Caco-2 (cell line): ENCODE data around the gene NLGN4Y. TPM values are rescaled to one million over a fixed set of nuclear protein-coding genes. Genes with fewer than 3 reads are reported as not detected.

ENCODE experiments used
- Bru-seq: library from RNA; stranded (reverse); fragments of 400-500 nt; gene quantifications from one replicate; lab custom pipeline; 2021; lab: Mats Ljungman, UMichigan
- BruChase-seq, 2 experiments: library from RNA; stranded (reverse); fragments of 400-500 nt; gene quantifications; one replicate each; lab custom pipeline; 2021; lab: Mats Ljungman, UMichigan
- BruUV-seq: library from RNA; stranded (reverse); fragments of 400-500 nt; replicated peaks from 2 replicates; lab custom pipeline; 2021; lab: Mats Ljungman, UMichigan
- CTCF ChIA-PET: fragments of 300-600 bp; sonication (Branson Sonifier 250); formaldehyde crosslinking; loops from one replicate; lab custom pipeline; 2022; ENCODE audit warnings: antibody characterized with exemption; lab: Charles Lee
- POLR2A ChIA-PET: fragments of 300-600 bp; sonication (Branson Sonifier 250); formaldehyde crosslinking; loops from one replicate; lab custom pipeline; 2022; ENCODE audit warnings: antibody characterized with exemption; lab: Charles Lee
- DNase-seq, 2 experiments: peaks; one replicate each; pipeline versions ENCODE4 v3.0.0 to v3.0.0-alpha.2; 2020 to 2022
- H3K27me3 ChIP-seq: replicated peaks from 2 replicates; pipeline ENCODE4 v1.6.0; 2011; ENCODE audit warnings: low read length; ENCODE audit not compliant: control insufficient read depth, insufficient read depth
- H3K36me3 ChIP-seq: 2 replicates; pipeline ENCODE4 v1.5.1; 2011; ENCODE audit warnings: low read length; ENCODE audit not compliant: control insufficient read depth, insufficient read depth
- H3K4me1 ChIP-seq: fragments of 250-450 bp; sonication (Bioruptor Pico); 2 replicates; pipeline ENCODE4 v1.5.1; 2020; ENCODE audit warnings: mild to moderate bottlenecking
- H3K4me3 ChIP-seq: 2 replicates; pipeline ENCODE4 v1.5.1; 2011; ENCODE audit warnings: low read depth, mild to moderate bottlenecking, control low read depth, low read length
- H3K9me3 ChIP-seq: fragments of 250-450 bp; sonication (Bioruptor Pico); 2 replicates; pipeline ENCODE4 v1.5.1; 2020; ENCODE audit warnings: mild to moderate bottlenecking, moderate library complexity
- H3K27ac Mint-ChIP-seq: one replicate; pipeline ENCODE4 v1.8.0; 2022; ENCODE audit warnings: mixed read lengths; ENCODE audit not compliant: unreplicated experiment
- H3K27me3 Mint-ChIP-seq: one replicate; pipeline ENCODE4 v1.8.0; 2022; ENCODE audit warnings: mixed read lengths; ENCODE audit not compliant: insufficient read depth, unreplicated experiment
- H3K36me3 Mint-ChIP-seq: one replicate; pipeline ENCODE4 v1.8.0; 2022; ENCODE audit warnings: mild to moderate bottlenecking, mixed read lengths; ENCODE audit not compliant: insufficient read depth, unreplicated experiment
- H3K4me1 Mint-ChIP-seq: one replicate; pipeline ENCODE4 v1.8.0; 2022; ENCODE audit warnings: low read depth, mixed read lengths; ENCODE audit not compliant: unreplicated experiment
- H3K4me3 Mint-ChIP-seq: one replicate; pipeline ENCODE4 v1.8.0; 2022; ENCODE audit warnings: mild to moderate bottlenecking, moderate library complexity, mixed read lengths; ENCODE audit not compliant: unreplicated experiment
- H3K9me3 Mint-ChIP-seq: one replicate; pipeline ENCODE4 v1.8.0; 2022; ENCODE audit warnings: mixed read lengths; ENCODE audit not compliant: unreplicated experiment
- CTCF ChIP-seq, 2 experiments: fragments of 200-600 bp in 1 of 2; IDR thresholded peaks; 1 replicate in 1 of 2; 2 replicates in 1 of 2; pipeline versions ENCODE4 v1.5.1 to v1.8.0; 2011 to 2022; ENCODE audit warnings: antibody characterized with exemption in 1 of 2, control low read depth in 1 of 2, inconsistent platforms in 1 of 2, low read depth in 1 of 2, low read length in 1 of 2, mild to moderate bottlenecking in 1 of 2, moderate library complexity in 1 of 2; ENCODE audit not compliant: insufficient read depth in 1 of 2, severe bottlenecking in 1 of 2, unreplicated experiment in 1 of 2
- intact Hi-C: fragments of 100-400 bp; cut with micrococcal nuclease; formaldehyde crosslinking; loops from one replicate; pipeline ENCODE4 v1.10.0; 2022; ENCODE audit not compliant: unreplicated experiment
- long read RNA-seq: library from polyadenylated mRNA; stranded (forward); transcript quantifications from one replicate; pipeline ENCODE4 v2.0.0, GENCODE V29; 2022
- total RNA-seq: library from RNA; stranded (reverse); gene quantifications from 2 replicates; pipeline ENCODE4 v1.2.3, GENCODE V29; 2022

NLGN4Y gene
- total RNA-seq (not detected in 2 replicates), Bru-seq, nascent RNA (not detected), BruChase-seq, experiment 1, labeled RNA remaining after a 2-hour chase (not detected), BruChase-seq, experiment 2, labeled RNA remaining after a 6-hour chase (not detected)
- long read RNA-seq = 0 reads

DNA sequence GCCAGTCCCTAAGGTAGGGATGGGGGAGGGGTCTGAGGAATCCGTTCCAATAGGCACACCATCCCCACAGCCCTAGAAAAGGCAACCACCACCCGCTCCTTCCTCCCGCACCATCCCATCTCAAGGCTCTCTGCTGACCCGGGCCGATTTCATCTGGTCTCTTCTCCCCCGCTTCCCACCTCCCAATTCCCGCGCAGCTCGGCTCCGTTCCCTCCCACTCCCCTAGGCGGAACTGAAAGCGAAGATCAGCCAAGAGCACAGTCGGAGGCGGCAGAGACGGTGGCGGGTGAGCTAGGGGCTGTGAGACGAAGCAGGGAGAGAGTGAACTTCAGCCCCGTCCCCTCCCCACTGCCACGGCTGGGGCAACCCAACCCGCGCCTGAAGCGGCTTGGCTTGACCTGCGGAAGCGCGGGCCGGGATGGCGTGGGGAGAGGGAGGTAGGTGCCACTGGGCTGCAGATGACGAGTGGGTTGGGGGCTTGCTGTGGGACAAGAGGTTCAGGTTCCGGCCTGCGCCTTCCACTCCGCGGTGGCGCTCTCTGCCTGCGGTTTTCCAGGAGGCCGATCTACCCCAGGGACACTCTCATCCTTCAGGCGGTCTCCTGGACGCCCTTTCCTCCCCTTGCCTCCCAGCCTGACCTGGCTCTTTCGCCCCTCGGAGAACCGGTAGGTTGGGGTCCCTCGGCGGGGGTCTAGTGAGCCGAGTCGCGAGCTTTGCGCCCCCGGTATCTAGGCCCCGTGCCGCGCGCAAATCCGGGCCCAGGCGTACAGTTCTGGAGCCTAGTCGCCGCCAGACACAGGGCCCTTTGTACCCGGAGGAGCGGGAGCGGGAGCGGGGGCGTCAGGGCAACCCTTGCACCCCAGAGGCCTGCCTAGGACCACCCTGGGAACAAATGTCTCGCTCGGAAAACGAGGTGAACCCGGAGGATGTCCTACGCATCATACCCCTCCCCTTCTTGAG, at the start of gene NLGN4Y:
Gene NLGN4Y, plus strand, starts transcription at position 258 of the 960 bp plus-strand sequence. CDS start 97,591 bp downstream, outside the sequence.
- Mint-ChIP-seq H3K27me3 (no peaks in the 10 kb centered on the region), H3K4me1 (no peaks in the 10 kb centered on the region), H3K4me3 (no peak within 1 kb of the TSS), H3K9me3 (no peaks in the 10 kb centered on the region), H3K36me3 (no peaks in the 10 kb centered on the region), H3K27ac (no peak within 1 kb of the TSS)
- TF ChIP-seq CTCF (IDR thresholded peaks at IDR 0.05; ENCODE audit: insufficient read depth in 1 of 2, low read depth in 1 of 2, low read length in 1 of 2, severe bottlenecking in 1 of 2, unreplicated experiment in 1 of 2) = no peak
- Histone ChIP-seq H3K36me3 (no peaks in the 10 kb centered on the region), H3K27me3 (no peaks in the 10 kb centered on the region), H3K4me1 (no peaks in the 10 kb centered on the region), H3K9me3 (no peaks in the 10 kb centered on the region), H3K4me3 (no peak within 1 kb of the TSS)
- POLR2A ChIA-PET = no interaction called here
- BruUV-seq = no TSS peak
- DNase-seq = no peak
- intact Hi-C loops = no loop called here
- CTCF ChIA-PET = no interaction called here

DNA sequence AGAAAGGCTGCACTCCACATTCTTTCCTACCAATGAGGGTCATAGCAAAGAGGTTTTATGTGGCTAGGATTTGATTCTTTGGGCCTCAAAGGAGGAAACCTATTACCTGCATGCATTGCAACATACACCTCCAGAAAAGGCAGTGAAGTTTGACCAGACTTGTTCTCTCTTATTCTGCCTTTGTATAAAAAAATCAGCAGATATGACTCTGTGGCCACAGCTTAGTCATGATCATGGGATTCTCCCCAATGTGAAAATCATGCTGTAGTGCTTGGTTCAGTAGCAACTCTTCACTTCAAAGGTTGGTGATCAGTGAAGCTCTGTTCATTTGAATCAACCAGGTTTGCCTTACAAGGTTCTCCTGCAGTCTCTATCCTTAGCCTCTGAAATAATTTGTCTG, 38.4 kb upstream of the NLGN4Y start:
- Histone ChIP-seq H3K9me3 (no peaks in the 10 kb centered on the region), H3K27me3 (no peaks in the 10 kb centered on the region), H3K4me1 (no peaks in the 10 kb centered on the region), H3K36me3 (no peaks in the 10 kb centered on the region), H3K4me3 (no peak overlapping the region)
- no peak overlapping the region for H3K4me3 Mint-ChIP-seq
- no peaks in the 10 kb centered on the region for H3K9me3 Mint-ChIP-seq
- H3K27ac Mint-ChIP-seq = no peak overlapping the region
- intact Hi-C loops = no loop called here
- H3K27me3 Mint-ChIP-seq = no peaks in the 10 kb centered on the region
- no TSS peak for BruUV-seq
- ChIA-PET POLR2A (no interaction called here), CTCF (no interaction called here)
- H3K36me3 Mint-ChIP-seq = no peaks in the 10 kb centered on the region
- H3K4me1 Mint-ChIP-seq = no peaks in the 10 kb centered on the region
- no peak for TF ChIP-seq CTCF (IDR thresholded peaks at IDR 0.05; ENCODE audit: insufficient read depth in 1 of 2, low read depth in 1 of 2, low read length in 1 of 2, severe bottlenecking in 1 of 2, unreplicated experiment in 1 of 2)
- no peak for DNase-seq

DNA sequence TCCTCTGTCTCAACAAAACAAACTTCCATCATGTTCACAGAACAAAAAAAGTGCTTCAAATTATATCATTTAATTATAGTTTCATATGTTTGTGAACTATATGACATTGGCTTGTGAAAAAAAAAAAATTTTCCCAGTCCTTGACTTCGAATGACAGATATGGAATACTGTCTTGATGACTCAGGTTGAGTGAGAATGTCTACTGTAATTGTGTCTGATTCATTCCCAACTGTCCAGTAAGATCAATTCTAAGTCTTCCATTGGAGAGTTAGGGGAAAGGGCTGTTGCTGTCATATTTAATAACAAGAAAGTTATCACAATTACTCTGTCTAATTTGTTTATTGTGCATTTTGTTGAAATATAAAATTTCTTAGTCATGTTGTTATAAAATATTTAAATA, 34.1 kb upstream of the NLGN4Y start:
- no peak for TF ChIP-seq CTCF (IDR thresholded peaks at IDR 0.05; ENCODE audit: insufficient read depth in 1 of 2, low read depth in 1 of 2, low read length in 1 of 2, severe bottlenecking in 1 of 2, unreplicated experiment in 1 of 2)
- intact Hi-C loops = no loop called here
- no peaks in the 10 kb centered on the region for H3K9me3 Mint-ChIP-seq
- H3K4me1 ChIP-seq = no peaks in the 10 kb centered on the region
- no peak overlapping the region for H3K27ac Mint-ChIP-seq
- no peak overlapping the region for H3K4me3 ChIP-seq
- no peaks in the 10 kb centered on the region for H3K9me3 ChIP-seq
- H3K27me3 Mint-ChIP-seq = no peaks in the 10 kb centered on the region
- no peak overlapping the region for H3K4me3 Mint-ChIP-seq
- DNase-seq = no peak
- BruUV-seq = no TSS peak
- POLR2A ChIA-PET = no interaction called here
- no peaks in the 10 kb centered on the region for H3K4me1 Mint-ChIP-seq
- no peaks in the 10 kb centered on the region for H3K27me3 ChIP-seq
- no peaks in the 10 kb centered on the region for H3K36me3 Mint-ChIP-seq
- CTCF ChIA-PET = no interaction called here
- no peaks in the 10 kb centered on the region for H3K36me3 ChIP-seq
